Fibroblast of skin of left biceps (primary cell): Measurements from ENCODE around the gene RHO.
"Not testable (repeated sequence)": the region's sequence is repeated elsewhere in the genome, so short reads cannot be mapped to it uniquely, and the experiment has no call there.

Experiments used
- DNase-seq, 2 experiments: peaks; one replicate each; pipeline ENCODE4 v3.0.0-alpha.2; 2013; ENCODE audit warnings: low read depth in 2 of 2

Gene RHO

GRCh38 chr3:129543156-129543790, 14.8 kb downstream of the RHO start, which contains the start of gene H1-8:
Gene H1-8 (plus strand): TSS chr3:129543175. CDS start chr3:129543219, 44 bp downstream.
- no peak for DNase-seq

DNA sequence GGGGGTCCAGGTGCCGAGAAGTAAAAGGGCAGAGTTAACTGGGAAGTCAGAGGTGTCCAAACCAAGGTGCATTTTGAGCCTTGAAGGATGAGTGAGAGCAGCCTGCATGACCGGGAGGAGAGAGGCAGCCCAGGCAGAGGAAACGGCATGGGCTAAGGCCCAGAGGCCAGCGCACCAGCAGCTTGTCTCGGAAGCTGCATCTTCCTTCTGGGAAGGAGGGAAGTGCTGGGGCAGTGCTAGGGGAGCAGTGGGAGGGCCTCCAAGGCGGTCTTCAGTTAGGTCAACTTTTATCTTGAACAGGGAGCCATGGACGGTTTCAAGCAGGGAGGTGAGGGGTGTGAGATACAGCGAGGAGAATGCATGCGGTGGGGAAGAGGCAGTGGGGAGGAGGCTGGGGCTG, 15.6 kb downstream of the RHO start:
- no peak for DNase-seq

- DNase-seq: not testable (repeated sequence)
These were observed 17.5 kb downstream of the RHO start for GRCh38 chr3:129545951-129546350.

- no peak for DNase-seq
These were observed 18.8 kb downstream of the RHO start for GRCh38 chr3:129547241-129547640.

DNA sequence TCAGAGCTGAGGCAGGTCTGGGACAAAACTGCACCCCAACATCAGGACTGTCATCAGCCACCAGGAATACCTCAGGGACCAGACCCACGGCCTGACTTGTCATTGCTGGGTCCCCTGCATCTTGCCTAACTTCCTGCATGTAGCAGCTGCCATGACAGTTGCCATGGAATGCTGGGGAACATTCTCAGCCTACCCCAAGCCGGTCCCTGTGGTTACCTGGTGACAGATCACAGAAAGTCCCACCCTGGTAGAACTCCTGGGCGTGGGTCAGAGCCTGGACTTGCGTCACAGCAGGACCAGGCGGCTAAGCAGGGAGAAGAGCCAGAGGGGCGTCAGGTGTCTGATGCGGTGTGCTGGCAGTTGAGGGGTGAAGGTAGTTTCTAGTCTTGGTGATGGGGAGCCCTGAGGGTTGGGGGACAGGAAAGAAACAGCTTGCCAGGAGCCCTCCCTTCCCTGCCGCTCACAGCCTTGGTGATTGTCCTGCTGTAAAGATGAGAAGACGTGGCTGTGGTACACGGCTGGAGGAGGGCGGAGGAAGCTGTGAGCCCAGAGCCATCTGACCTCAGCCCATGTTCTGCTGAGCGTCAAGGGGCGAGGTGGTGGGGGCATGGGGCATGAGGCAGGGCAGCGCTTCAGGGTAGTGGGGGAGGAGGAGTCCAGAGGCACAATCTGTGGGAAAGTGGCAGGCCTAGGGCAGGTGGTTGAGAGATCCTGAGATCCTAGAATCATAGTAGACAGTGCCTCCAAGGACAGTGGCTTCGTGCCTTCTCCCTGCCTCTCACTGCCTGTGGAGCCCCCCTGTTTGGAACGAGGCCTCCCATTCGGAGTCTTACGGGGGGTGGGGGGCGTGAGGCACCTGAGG, 19.9 kb downstream of the RHO start:
- DNase-seq: no peak

DNA sequence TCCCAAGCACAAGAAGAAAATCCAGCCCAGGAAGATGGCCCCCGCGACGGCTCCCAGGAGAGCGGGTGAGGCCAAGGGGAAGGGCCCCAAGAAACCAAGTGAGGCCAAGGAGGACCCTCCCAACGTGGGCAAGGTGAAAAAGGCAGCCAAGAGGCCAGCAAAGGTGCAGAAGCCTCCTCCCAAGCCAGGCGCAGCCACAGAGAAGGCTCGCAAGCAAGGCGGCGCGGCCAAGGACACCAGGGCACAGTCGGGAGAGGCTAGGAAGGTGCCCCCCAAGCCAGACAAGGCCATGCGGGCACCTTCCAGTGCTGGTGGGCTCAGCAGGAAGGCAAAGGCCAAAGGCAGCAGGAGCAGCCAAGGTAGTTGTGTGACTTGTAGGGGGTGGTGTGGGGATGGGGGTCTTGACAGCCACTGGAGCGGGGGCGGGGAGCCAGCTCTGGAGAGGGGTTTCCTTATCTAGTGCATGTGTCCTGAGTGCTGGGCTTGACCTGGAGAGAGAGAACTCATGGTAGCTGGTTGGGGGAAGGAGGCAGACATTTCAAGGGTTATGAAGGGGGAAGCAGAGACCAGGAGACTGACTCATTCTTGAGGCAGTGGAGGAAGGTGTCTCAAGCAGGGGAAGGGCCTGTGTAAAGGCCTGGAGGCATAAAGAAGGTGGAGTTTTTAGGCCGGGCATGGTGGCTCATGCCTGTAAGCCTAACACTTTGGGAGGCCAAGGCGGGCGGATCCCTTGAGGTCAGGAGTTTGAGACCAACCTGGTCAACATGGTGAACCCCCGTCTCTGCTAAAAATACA, 20.8 kb downstream of the RHO start:
- no peak for DNase-seq

GRCh38 chr3:129549805-129550204, 21.4 kb downstream of the RHO start:
- DNase-seq: no peak

- DNase-seq: no peak
These were observed 24.0 kb downstream of the RHO start for GRCh38 chr3:129552287-129553050.

GRCh38 chr3:129553171-129553570, 24.7 kb downstream of the RHO start:
- no peak for DNase-seq

DNA sequence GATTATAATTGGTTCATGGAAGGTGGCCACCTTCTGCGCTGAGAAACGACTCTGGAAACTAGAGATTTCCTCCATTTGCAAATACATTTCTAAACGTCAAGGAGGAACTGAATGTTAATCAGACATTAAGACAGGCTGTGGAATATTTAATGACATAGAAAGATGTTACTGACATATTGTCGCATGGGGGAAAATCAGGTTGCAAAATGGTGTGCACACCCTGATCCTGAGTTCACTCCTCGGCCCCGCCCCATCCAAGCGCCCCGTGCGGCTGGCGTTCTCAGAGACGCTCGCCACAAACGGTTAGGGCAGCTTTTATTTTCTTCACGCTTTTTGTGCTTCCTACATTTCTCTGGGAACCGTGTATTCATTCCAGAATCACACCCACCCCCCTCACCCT, 25.3 kb downstream of the RHO start:
- DNase-seq: no peak

DNA sequence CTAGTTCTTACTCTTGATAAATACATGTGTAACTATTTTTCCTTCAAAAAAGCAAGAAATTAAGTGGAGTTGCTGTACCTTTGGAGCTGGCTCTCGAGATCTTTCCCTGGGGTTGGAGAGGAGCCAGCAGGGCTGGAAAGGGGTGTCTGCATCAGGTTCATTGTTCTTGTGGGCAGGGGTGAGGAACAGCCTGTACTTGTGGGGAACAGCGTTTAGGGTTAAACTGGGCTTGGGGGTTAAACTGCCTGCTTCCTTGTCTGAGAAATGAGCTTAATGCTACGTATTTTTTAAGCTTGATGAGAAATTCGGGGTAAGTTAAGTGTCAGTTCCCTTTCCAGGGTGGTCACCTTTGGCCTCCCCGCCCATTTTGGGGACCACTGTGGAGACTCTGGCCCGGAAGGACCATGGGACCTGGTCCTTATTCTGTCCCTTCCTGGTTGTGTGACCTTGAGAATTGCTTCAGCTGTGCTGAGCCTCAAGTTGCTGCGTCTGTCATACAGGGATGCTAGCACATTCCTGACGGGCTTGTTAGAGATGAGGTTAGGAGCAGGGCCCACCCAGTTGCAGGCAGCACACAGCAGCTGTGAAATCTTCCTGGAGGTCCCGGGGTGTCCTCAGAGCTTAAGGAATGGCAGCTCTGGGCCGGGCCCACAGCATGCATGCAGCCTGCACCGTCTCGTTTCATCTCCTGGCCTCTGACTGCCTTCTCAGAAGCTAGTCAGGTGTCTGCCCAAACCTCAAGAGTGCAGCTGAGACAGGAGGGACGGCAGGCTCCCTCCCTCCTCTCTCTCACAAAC, 26.1 kb downstream of the RHO start:
- no peak for DNase-seq

- DNase-seq: no peak
These were observed 26.7 kb downstream of the RHO start for GRCh38 chr3:129555153-129555550.

GRCh38 chr3:129555616-129556357, 27.3 kb downstream of the RHO start:
- DNase-seq: no peak

- no peak for DNase-seq
These were observed 27.9 kb downstream of the RHO start for GRCh38 chr3:129556358-129556695.

DNA sequence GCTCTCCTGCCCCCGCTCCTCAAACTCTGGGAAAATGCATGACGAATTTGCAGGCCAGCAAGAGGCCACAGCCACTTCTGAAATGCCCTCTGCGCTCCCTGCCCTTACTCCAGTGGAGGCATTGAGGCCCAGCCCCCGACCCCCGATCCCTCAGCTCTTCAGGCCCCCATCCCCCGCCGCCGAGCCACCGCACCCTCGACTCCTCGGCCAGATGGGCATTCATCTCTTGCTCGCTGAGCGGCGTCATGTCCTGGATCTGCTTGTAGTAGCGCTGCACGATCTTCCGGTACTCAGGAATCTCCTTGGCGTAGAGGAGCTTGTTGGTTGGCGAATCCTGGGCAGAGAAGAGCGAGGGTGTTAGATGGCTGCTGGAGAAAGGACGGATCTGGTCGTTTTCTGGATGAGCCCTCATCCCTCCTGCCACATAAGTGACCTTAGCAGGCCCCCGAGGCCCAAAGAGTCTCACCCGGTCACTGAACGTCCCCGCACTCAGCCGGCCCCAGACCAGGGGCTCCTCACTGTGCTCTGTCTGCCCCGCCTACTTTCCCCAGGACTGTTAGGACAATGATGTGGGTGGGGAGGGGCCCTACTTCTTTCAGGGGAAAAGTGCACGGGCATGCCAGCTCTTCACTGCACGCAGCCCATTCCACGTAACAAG, 28.6 kb downstream of the RHO start:
- no peak for DNase-seq

DNA sequence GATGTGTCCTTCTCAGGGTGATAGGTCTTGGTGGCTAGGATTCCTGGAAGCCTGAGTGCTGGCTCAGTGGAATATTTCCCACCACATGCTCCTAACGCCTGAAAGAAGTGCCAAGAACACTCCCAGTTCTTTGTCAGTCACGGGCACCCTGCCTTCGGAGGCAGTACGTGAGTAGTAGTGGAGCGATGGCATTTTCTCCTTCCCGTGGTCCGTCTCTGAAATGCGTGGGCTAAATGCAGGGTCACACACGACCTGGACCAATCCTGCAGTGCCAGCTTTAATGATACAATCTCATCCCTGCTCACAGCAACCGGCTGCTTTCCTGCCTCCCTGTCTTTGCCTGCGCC, 29.1 kb downstream of the RHO start:
- DNase-seq: no peak

- DNase-seq: no peak
These were observed 29.8 kb downstream of the RHO start for GRCh38 chr3:129558081-129558771.

- DNase-seq: no peak
These were observed 30.5 kb downstream of the RHO start for GRCh38 chr3:129558772-129559564.
